GM21526 (cell line): ENCODE results near the gene GPBAR1.
"Not testable (repeated sequence)": the region's sequence is repeated elsewhere in the genome, so short reads cannot be mapped to it uniquely, and the experiment has no call there.

Experiments
- ATAC-seq: cut with Tn5 transposase; IDR thresholded peaks from one replicate; pipeline ENCODE4 v1.9.1; 2021; ENCODE audit warnings: moderate library complexity; ENCODE audit not compliant: unreplicated experiment, low FRiP score

The GPBAR1 gene

DNA sequence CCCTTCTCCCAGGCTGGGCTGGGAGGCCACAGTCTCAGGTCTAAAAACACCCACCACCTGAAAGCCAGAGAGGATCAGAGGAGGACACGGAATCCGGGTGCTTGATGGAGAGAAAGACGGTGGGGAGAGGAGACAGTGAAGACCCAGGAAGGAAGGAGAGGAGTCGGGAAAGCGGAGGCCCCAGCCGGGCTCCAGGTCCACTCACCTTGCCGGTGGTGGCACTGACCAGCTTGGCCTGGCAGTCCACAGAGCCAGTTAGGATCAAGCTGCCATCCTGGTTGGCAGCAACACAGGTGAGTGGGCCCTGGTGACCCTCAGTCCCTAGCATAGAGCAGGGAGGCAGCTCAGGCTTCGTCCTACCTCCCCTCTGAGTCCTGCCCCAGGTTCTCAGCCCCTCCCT is 4.8 kb downstream of the GPBAR1 start:
- ATAC-seq = no peak

DNA sequence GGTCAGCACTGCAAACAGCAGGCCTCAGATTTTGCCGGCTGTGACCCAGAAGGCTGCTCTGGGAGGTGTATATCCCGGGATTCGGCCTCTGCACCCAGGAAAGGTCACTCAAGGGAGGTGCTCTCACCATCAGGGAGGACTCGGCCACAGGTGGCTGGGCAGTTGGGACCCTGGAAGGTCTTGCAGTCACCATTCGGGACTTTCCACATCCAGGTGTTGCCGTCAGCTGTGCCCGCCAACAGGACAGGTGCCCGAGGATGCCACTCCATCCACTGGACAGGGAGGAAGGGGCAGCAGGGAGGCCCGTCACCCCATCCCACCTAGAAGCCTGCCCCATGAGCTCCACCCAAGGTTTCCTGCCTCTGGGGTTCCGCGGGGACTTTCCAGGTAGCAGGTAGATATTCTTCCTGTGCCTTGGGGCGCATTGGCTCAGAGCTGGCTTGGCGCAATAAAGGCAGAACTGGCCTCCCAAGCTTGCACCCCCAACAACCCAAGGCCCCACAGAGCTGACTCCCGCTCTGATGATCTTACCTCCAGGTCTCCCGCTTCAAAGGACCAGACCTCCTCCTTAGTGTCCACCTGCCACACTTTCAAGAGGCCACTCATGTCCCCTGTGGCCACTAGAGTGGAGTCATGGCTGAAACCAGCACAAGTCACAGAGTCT is 5.6 kb downstream of the GPBAR1 start:
- ATAC-seq = no peak

DNA sequence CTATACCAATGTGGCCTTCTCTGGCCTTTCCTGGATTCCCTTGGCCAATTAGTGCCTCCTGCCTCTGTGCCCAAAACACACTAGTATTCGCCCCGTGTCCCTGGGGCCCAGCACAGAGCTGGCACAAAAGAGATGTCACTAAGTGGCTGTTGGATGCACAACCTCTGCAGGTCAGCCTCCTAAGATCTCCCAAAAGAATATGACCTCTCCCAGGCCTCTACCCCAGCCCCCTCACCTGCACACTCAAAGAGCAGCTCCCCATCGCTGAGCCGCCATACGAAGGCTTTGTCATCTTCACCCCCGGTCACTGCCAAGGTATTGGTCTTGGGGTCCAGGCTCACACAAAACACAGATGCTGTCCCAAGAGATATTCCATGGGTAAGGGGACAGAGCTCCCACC is 6.4 kb downstream of the GPBAR1 start:
- ATAC-seq = no peak

DNA sequence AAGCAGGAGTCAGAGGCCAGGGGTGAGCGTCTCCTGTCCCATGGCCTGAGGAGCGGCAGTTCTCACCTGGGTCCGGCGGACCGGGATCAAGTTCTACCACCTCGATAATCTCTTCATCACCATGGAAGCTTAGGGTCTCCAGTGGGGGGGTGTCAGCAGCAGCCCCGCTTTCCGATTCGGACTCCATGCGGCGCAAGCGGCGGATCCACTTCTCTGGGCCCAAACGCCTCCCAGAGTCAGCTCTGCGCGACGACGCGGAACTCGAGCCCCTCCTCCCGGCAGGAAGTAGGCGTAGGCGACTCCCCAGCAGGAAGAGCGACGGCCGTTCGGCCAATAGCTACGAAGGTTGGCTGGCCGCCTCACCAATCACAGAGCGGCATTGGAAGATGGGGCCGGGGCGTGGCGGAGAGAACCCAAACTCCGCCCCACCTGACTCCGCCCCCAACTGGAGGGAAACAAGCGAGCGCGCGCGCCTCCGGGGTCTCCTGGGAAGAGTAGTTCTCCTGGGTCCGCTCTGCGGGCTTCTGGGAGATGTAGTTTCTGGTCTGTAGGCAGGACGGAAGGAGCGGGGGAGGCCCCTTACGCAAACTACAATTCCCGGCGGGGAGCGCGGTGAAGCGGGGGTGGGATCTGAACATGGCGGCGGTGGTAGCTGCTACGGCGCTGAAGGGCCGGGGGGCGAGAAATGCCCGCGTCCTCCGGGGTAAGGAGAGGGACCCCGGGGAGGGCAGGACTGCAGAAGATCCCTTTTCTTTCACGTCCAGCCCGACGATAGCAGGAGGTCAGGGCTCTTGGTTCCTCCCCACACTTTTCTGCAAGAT is 9.3 kb downstream of the GPBAR1 start, which contains the start of the genes AAMP and PNKD:
Gene AAMP, minus strand, starts transcription at position 238 of the 821 bp plus-strand sequence. Its CDS starts 51 bp downstream, at position 187.
Gene PNKD, plus strand, starts transcription at position 620 of the 821 bp plus-strand sequence. Its CDS starts 17 bp downstream, at position 637.
- peak; percentile 82 for ATAC-seq

DNA sequence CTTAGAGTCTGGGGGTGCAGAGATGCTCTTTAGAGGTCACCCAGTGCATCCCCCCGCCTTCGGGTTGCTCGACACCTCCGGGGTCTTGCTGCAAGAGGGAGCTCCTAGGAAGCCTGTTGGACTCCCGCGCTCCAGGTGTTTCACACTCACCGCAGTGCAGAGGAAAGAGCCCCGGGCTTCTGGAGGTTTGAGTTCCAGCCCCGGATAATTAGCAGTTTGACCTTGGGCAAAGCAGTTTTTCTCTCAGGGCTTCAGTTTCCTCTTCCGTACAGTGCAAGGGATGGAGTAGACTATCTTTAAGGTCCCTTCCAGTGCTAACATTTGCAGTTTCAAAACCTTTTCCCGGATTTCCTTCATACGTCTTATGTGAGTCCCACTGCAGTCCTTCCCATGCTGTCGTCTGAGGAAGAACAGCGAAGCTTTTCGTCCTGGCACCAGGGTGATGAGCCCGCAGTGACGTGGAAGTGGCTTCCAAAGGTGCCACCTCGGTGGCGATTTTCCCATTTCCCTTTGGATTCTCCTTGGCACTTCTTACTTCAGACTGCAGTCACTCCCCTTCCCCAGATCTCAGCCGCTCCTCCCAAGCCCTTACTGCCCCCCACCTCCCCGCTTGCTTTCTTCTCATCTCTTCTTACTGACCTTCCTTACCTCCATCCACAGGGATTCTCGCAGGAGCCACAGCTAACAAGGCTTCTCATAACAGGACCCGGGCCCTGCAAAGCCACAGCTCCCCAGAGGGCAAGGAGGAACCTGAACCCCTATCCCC is 10.1 kb downstream of the GPBAR1 start:
- no peak for ATAC-seq

DNA sequence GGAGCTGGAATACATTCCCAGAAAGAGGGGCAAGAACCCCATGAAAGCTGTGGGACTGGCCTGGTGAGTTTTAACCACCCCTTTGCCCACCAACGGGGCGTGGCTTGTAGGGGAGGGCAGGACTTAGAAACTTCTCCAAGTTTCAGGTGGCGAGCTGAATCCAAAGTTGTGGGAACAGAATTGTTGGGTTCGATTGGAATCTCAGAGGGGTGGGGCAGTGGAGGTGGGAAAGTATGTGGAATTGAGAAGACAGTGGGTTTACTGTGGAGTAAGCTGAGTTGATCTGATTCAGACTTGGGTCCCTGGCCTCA is 10.6 kb downstream of the GPBAR1 start:
- no peak for ATAC-seq

DNA sequence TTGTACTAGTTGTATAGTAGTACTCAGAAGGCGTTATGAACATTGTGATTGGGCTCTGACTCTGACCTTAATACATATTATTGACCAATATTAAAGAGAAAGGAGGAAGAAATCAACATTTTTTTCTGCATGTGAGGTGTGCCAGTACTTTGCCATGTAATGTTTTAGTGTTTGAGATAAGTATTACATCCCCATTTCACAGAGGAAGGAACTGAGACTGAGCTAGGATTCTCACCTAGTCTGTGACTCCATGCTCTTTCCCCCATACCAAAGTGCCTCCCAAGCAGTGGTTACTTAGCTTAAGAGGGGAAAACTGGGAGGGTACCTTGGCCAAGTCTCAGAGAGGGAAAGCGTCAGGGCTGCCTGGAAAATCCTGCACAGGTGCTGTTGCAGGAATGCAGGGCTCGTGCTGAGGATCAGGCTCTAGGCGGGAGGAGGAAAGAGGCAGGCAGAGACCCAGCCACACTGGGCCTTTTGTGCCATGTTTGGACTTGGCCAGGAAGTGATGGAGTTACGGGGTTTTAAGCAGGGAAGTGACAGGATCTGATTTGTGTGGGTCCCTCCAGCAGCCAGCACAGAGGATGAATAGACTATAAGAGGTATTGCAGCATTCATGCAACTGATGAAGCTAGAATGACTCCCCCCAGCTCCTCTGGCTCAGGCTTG is 11.2 kb downstream of the GPBAR1 start:
- no peak for ATAC-seq

DNA sequence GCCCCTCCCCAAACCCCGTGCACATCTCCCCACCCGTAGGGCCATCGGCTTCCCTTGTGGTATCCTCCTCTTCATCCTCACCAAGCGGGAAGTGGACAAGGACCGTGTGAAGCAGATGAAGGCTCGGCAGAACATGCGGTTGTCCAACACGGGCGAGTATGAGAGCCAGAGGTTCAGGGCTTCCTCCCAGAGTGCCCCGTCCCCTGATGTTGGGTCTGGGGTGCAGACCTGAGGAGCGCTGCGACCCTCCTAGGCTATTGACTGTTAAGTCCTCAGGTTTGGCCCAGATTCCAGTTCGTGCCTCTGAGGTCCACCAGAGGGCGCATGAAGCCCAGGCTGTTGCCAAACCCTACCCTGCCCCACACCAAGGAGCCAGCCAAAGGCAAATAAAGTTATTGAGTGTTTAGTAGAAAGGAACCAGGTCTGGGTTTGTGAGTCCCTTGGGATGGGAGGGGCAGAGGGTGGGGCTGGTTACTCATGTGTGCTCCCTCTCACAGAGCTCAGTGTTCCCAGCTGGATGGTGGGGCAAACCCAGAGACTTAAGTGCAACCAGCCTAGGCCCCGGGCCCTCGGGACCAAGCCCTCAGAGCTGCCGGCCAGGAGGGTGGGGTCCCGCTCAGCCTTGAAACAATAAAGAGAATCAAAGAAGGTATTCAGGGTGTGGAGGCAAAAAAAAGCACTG is 11.9 kb downstream of the GPBAR1 start:
- ATAC-seq = no peak

DNA sequence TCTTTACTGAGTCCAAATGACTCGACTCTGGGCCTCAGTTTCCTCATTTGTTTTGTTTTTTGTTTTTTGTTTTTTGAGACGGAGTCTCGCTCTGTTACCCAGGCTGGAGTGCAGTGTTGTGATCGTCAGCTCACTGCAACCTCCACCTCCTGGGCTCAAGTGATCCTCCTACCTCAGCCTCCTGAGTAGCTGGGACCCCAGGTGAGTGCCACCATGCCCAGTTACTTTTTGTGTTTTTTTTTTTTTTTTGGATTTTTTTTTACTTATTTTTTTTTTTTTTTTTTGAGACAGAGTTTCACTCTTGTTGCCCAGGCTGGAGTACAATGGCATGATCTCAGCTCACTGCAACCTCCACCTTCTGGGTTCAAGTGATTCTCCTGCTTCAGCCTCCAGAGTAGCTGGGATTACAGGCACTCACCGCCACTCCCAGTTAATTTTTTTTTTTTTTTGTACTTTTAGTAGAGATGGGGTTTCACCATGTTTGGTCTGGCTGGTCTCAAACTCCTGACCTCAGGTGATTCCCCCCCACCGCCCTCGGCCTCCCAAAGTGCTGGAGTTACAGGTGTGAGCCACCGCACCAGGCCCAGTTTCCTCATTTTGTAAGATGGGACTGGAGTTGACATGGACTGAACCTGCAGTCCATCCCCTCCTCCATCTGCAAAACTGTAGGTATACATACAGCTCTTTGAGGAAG is 12.5 kb downstream of the GPBAR1 start:
- not testable (repeated sequence) for ATAC-seq

DNA sequence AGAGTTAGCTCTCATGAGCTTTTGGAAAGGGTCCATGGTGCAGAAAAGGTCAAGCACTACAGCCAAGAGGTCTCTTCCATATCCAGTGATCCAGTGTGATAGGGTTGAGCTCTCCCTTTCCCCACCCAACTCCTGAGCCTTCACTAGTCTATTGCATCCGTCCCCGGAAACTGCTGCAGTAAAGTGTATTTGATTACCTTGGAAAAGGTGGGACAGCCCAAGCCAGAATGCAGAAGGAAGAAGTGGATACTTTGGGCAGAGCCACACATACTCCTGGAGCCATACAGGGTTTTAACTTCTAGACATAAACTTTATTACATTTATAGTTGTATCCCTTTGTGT is 13.1 kb downstream of the GPBAR1 start:
- no peak for ATAC-seq

DNA sequence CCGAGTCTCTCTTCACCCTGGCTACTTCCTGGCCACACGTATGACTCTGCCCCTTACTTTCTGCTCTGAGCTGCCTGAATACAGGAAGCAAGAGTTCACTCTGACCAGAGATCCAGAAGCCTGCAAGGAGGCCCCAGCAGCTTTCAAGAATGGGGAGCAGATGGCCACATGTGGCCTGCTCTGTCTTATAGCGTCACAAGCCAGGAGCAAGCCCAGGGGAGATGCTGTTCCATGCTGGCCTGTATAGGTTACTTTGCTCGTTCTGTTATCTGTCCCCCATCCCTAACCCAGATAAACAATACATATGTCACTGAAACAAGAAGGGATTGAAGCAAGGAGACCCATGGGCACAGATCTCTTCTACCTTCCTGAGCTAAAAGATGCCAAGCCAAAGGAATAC is 13.8 kb downstream of the GPBAR1 start:
- ATAC-seq = no peak

DNA sequence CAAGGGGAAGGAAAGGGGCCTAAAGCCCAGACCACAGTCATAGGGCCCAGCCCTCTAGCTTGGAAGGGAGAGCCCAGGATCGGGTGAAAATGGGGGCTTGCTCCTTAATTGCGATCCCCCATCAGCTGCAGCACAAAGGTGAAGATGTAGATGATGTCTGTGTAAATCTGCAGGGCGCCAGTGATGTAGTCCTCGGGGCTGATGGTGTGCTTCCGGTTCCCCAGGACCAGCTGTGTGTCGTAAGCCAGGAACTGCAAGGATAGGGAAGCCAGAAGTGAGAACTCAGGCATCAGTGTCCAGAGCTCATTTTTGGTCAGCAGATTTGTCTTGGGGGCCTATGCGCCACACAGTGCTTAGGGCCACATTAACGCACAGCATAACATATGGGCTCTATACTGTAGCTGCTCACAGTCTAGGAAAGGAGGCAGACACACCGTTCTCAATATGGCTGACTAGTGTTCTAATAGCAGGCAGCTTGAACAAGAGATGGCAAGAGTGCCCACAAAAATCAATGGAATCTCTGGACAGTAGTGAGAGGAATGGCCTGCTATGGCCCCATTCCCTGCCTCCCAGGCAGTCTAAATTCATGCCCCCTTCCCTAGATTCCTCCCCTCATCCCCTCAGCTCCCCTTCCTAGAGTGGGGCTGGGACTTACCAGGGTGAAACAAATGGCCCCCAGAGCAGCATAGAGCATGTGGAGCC is 14.7 kb downstream of the GPBAR1 start:
- ATAC-seq = no peak

DNA sequence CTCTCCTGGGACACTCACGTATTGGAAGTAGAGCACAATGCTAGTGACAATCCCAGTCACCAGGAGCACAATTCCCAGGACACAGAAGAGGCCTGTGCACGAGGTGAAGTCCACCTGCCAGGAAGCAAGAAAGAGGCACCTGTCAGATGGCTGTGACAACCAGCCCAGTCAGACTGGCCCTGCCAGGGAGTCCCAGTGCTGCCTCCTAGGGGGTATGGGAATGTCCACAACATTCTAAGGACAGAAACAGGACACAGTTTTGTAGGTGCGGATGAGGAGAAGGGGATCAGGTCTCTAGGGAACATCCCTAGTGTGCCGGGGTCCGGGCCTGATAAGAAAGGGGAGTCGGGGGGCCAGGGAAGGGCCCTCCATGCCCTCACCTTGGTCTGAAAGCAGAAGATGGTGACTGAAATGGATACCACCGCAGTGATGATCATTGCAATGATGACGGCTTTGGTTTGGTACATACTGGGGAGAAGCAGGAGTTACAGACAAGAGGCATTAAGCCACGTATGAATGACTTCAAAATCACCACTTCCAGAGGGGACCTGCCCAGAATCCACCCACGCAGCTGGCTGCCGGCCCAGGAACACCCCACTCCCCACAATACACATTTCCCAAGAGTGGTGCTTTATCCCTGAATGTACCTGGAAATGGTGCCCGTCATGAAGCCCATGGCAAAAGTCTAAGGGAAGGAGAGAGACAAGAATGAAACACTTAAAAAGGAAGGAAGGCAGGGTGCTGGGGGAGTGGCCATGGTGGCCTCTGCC is 16.4 kb downstream of the GPBAR1 start:
- no peak for ATAC-seq

DNA sequence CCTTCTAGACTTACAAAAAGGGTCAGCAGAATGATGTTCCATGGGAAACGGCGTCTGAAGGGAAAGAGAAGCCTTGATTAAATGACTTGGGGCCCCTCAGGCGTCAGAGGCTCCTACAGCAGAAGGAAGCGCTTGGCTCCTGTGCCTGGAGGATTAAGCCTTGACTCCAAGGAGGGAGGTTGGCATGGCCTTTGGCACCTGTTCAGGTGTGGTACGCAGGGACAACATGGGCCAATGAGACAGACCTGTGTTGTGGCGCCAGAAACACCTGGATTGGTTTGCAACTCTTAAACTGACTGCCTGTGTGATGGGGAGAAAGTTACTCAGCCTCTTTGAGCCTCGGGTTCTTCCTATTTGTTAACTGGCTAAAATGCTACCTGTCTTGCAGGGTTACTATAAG is 17.1 kb downstream of the GPBAR1 start:
- no peak for ATAC-seq

DNA sequence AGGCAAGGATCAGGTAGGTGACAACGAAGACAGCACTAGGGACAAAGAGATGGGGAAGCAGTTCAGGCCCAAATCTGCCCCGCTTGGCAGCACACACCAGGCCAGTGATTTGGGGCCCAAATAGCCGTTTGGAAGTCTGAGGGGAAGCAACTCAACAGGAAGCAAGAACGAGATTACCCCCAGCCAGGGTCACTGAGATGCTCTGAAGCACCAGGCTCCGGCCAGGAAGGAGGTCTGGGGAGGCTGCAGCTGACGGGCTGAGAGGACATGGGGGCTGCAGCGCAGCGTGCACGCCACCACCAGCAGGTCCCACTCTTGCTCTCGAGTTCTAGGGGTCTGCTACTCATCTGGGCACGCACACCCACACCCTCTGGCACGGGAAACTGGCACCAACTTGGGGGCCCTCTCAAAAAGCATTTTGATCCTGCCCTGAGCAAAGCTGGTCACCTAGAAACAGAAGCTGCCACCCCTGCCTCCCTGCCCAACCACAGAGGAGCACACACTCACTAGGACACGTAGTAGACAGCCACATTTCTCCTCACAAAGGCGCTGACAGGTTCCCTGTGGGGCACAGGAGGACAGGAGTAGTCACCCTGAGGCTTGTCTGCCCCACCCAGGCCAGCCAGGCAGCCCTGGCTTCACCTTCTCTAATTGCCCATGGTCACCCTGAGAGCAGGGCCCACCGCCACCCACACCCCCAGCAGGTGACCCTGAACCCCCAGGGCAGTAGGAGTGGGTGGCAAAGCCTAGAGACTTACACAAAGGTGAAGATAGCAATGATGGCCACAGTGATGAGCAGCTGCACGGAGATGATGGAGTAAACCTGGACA is 17.9 kb downstream of the GPBAR1 start:
- no peak for ATAC-seq

DNA sequence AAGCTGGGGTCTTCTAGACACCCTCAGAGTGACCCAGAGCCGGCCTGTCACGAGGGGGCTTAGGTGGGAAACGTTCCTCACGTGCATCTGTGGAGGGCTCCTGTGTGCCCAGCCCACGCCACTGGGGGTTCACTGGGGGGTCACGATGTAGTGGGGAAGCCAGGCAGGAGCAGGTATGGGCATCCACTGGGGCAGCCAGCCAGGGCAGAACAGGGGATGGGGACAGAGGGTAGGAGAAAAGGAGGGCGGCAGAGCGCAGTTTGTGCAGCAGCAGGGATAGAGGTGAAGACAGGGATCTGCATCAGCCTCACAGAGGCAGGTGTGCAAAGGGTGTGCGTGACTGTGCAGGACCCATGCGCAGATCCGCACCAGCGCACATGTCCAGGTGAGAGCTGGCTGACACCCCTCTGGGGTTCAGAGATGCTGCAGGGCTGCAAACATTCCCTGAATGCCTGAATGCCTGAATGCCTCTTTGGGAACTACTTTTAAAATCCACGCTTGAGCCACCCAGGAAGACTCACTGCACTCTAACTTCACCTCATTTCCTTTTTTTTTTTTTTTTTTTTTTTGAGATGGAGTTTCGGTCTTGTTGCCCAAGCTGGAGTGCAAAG is 19.6 kb downstream of the GPBAR1 start:
- ATAC-seq = no peak

DNA sequence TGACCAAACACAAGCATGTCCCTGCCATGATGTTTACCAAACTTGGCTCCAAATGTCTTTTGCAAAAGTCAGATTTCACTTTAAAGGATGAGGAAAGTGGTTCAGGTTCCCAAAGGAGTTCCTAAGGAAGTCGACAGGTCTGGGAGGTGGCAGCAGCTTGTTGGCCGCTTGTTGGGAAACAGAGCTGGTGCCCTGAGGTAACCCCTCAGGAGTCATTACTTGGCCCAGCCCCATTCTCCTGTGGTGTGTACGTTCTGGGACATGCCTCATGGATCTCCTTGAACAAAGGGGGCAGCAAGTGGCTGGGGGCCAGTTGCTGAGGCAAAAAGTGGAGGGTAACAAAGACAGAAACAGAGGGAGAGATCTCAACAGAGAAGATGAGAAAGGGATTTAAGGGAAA is 20.6 kb downstream of the GPBAR1 start:
- ATAC-seq = no peak
